Stimulated activated effector memory CD8-positive, alpha-beta T cell treated with anti-CD3 and anti-CD28 coated beads, Interleukin-12 subunit alpha, Interleukin-12 subunit beta, amount 100 ng/mL, for 72 hours (primary cell): Measurements from ENCODE around the gene IGLL5.

Source experiments
- ATAC-seq: fragments of 150-1000 bp; cut with Tn5 transposase; 2 replicates; pipeline ENCODE4 v1.10.0; 2021
- DNase-seq, 2 donors: peaks; one replicate each; pipeline ENCODE4 v3.0.0; 2021 to 2022; ENCODE audit warnings: low spot score in 2 of 2
- H3K27ac Mint-ChIP-seq: one replicate; pipeline ENCODE4 v1.8.0; 2022; ENCODE audit warnings: mild to moderate bottlenecking, mixed read lengths
- H3K36me3 Mint-ChIP-seq: one replicate; pipeline ENCODE4 v1.8.0; 2022; ENCODE audit warnings: mild to moderate bottlenecking, mixed read lengths
- H3K4me1 Mint-ChIP-seq: one replicate; pipeline ENCODE4 v1.8.0; 2022; ENCODE audit warnings: mixed read lengths
- H3K4me3 Mint-ChIP-seq: one replicate; pipeline ENCODE4 v1.8.0; 2022; ENCODE audit warnings: mild to moderate bottlenecking, mixed read lengths
- H3K9me3 Mint-ChIP-seq: one replicate; pipeline ENCODE4 v1.8.0; 2022; ENCODE audit warnings: mixed read lengths

Gene IGLL5

DNA sequence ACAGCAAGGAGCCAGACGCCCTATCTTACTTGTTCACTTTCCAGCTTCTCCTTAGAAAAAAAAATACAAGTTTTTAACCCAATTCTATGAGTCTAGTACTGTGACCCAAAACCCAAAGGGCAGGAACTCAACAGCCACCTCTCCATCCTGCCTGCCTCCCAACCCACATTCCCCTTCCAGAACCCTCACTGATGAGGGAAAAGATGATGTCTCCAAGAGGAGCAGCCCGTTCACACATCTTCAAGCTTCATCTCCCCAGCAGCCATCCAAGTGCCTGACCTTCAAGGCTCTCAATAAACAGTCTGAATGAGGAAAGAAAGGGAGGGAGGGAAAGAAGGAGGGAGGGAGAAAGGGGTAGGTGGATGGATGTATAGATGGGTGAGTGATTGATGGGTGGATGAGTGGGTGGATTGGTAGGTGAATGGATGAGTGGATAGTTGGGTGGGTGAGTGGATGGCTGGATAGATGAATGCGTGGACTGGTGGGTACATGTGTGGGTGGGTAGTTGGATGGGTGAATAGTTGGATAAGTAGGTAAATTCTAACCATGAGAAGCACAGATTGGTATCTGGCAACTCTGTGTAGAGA is 50.4 kb downstream of the IGLL5 start:
- peaks cover 26% of the 10 kb centered on the region for H3K4me1 Mint-ChIP-seq
- ATAC-seq (no peak), DNase-seq (no peak)
- H3K9me3 Mint-ChIP-seq = no peaks in the 10 kb centered on the region
- H3K4me3 Mint-ChIP-seq = no peak overlapping the region
- no peak overlapping the region for H3K27ac Mint-ChIP-seq
- H3K36me3 Mint-ChIP-seq = no peaks in the 10 kb centered on the region

DNA sequence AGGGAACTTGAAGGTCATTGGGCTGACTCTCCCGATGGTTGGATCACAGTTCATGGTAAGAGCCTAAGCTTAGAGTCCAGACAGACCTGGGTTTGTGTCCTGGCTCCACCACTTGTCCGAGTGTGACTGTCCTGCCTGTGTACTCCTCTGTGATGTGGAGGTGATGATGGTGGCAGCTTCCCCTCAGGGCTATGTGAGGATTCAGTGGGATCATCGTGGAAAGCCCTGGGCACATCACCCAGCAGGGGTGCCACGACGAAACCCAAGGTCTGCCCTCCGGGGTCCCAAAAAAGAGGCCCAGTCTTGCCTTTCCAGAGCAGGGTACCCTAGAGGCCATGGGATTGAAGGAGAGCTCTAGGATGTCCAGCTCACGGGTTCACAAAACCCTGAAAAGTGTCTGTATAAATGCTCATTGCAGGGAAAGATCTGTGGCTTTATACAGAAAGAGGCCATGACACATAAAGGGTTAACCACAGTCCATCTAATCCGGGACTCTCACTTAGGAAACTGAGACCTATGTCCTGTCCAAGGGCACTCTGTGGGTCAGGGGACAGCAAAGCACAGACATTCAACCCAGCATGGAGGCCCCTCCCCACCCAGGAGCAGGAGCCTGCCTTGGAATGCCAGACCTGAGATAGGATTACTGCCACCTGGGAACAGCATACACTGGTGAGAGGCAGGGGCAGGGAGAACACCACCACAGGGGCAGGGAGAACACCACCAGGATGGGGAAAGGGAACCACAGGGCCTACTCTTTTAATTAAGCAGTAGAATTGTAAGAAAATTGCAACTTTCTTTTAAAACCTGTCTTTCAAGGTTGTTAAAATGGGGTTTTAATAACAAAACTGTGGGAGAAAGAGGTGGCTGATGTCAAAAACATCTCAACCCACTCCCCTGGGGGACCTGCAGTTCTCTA is 51.3 kb downstream of the IGLL5 start:
- DNase-seq = no peak
- Mint-ChIP-seq H3K4me1 (peaks cover 22% of the 10 kb centered on the region), H3K9me3 (no peaks in the 10 kb centered on the region), H3K27ac (peak overlapping the region; percentile 24), H3K4me3 (no peak overlapping the region), H3K36me3 (no peaks in the 10 kb centered on the region)
- no peak for ATAC-seq

DNA sequence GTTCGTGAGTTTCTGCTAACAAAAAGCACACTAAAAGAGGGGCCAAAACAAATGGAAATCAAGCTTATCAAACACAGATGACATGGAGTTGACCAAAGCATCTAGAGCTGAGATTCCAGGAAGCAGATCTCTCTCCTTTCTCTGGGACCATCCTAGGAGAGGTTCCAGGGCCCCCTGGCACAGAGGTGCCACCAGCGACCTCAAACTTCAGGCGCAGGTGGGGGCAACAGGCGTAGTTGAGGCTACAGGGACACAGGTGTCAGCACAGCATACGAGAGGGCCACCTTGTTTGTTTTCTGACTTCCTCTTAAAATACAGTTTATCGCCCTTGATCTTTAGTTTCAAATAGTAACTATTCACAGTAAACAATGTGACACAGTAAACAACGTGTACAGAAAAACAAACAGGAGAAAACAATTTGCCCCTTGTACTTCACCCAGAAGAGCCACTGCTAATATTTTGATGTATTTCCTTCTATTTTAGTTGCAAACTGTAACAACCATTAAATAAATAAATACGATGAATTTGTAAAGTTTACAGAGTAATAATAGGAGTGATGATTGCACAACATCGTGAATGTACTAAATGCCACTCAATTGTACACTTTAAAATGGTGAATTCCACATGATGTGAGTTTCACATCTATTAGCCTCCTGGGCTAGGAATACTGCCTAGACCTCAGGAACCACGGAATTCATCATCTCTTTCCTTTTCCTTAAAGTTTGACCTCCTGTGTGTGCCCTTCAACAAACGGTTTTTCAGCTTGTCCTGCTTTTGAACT is 52.2 kb downstream of the IGLL5 start:
- no peaks in the 10 kb centered on the region for H3K9me3 Mint-ChIP-seq
- ATAC-seq (no peak), DNase-seq (no peak)
- peaks cover 22% of the 10 kb centered on the region for H3K4me1 Mint-ChIP-seq
- H3K4me3 Mint-ChIP-seq = no peak overlapping the region
- H3K36me3 Mint-ChIP-seq = no peaks in the 10 kb centered on the region
- H3K27ac Mint-ChIP-seq = no peak overlapping the region

DNA sequence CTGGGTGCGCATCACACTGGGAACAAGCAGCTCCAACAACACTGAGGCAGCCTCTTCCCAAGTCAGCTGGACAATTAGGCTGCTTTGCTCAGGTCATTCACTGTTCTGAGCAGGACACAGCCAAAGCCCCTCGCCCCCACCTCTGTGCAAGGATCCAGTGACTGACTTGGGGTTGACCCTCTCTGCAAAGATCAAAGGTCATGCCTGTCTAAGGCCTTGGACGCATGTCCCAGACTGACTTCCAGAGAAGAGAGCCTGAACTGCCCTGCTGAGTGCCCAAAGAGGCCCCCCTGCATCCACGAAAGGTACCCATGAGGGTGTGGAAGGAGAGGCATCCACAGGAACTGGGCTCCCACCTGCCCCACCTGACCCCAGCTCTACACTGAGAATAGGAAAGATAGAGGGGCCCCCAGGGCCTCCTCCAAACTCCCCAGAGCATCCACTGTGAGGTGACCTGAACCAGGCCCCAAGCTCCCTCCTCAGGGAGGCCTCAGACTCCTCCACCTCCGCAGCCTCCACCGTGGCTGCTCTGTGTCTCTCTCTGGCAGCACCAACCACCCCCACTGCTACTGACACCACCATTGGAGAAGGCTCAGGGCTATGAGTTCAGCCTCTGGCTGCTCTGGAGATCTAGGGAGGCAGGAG is 53.5 kb downstream of the IGLL5 start:
- H3K36me3 Mint-ChIP-seq = no peaks in the 10 kb centered on the region
- no peak overlapping the region for H3K27ac Mint-ChIP-seq
- no peak for ATAC-seq
- H3K9me3 Mint-ChIP-seq = no peaks in the 10 kb centered on the region
- H3K4me3 Mint-ChIP-seq = no peak overlapping the region
- DNase-seq = no peak
- H3K4me1 Mint-ChIP-seq = peaks cover 14% of the 10 kb centered on the region

DNA sequence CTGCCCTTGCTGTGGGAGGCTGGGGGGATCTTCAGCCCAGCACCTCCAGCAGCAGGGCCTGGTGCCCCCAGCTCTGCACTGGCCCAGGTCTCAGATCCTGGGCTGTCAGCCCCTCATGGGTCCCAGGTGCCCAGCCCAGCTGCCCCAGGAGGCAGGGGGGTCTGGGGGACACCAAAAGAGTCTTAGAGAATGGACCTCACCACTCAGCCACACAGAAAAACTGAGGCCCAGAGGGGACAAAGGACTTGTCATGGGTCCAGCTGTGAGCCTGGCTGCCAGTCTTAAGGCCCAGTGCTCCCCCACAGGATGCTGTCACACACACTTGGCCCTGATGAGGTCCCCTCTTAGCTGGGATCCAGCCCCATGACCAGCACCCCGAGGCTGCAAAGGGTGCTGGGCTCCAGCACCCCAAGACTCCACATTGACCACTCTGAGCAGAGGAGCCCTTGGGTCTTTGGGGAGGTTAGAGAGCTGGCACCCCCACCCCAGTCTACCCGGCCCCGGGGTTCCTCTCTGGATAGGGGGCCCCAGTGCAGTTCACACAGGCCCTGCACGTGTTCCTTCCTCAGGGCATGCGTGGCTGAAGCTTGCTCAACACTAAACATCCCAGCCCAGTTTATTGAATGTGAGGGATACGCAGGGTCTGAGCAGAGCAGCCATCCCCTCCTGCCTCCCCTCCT is 54.4 kb downstream of the IGLL5 start:
- peak in 1 of 2 donors; percentile 48 for DNase-seq
- no peaks in the 10 kb centered on the region for H3K36me3 Mint-ChIP-seq
- no peak overlapping the region for H3K27ac Mint-ChIP-seq
- H3K9me3 Mint-ChIP-seq = no peaks in the 10 kb centered on the region
- H3K4me3 Mint-ChIP-seq = no peak overlapping the region
- peaks cover 14% of the 10 kb centered on the region for H3K4me1 Mint-ChIP-seq
- ATAC-seq = no peak

DNA sequence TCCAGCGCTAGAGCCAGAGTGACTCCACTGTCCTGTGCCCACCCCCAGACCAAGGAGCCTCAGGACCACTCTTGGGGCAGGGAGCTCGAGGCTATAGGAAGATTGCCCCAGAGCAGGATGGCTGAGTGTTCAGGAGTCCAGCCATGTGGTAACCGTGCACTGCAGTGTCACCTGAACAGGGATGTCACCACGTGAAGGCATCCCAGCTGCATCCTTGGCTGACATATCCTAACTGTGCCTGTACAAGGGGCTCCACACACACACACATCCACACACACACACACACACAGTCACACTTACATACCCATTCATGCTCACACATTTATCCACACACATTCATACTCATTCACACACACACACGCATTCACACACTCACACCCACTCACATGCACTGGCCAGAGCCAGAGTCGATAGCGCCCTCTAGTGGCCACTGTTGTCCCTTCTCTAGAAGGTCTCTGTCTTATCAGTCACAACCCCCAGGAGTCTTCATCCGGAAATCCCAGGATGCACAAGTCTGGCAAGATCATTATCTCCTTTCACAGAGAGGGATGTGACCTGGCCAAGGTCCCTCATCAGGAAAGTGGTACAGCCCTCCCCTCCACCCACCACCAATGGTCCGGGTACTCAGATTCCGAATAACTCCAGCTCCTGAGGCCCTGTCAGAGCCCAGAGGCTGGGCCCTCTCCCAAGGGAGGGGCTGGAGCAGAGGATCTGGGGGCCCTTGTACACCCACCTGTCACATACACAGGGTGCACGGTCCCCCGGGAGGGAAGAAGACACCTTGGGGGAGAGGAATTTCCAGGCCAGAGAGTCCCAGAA is 55.1 kb downstream of the IGLL5 start:
- no peaks in the 10 kb centered on the region for H3K36me3 Mint-ChIP-seq
- peak; percentile 82 for ATAC-seq
- no peaks in the 10 kb centered on the region for H3K9me3 Mint-ChIP-seq
- no peak overlapping the region for H3K27ac Mint-ChIP-seq
- H3K4me1 Mint-ChIP-seq = peaks cover 14% of the 10 kb centered on the region
- DNase-seq = peak; percentile 68 to 86
- H3K4me3 Mint-ChIP-seq = no peak overlapping the region

DNA sequence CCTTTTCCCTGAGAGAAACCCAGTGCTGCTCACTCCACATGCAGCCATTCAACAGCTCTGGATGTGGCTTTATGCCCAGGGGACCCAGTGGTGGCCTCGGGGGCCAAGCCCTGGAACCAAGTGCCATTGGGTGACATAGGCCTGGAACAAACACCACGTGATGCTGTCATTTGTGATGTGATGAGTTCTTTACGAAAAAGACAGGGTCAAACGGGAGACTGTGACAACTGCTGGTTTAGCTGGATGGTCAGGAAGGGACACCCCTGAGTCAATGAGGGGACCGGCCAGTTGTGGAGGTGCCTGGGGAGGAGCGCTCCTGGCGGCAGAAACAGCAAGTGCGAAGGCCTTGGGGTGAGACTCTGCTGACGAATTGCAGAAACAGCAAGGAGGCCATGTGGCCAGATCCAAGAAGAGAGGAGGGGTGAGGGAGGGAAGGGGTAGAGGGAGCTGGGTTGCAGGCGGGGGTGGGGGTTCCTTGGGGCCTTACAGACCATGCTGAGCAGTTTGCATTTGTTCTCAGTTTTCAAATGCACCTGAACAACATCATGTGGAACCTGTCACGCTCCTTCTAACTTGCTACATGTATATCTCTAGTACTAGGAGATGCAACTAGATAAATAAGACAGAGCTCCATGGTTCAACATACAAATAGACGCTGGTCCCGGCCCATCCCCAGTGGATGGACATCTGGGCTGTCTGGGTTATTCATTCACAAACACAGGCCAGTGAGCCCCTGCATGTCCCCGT is 56.1 kb downstream of the IGLL5 start:
- DNase-seq (peak in 1 of 2 donors; percentile 45), ATAC-seq (no peak)
- Mint-ChIP-seq H3K4me1 (peaks cover 13% of the 10 kb centered on the region), H3K4me3 (no peak overlapping the region), H3K9me3 (no peaks in the 10 kb centered on the region), H3K27ac (no peak overlapping the region), H3K36me3 (no peaks in the 10 kb centered on the region)

DNA sequence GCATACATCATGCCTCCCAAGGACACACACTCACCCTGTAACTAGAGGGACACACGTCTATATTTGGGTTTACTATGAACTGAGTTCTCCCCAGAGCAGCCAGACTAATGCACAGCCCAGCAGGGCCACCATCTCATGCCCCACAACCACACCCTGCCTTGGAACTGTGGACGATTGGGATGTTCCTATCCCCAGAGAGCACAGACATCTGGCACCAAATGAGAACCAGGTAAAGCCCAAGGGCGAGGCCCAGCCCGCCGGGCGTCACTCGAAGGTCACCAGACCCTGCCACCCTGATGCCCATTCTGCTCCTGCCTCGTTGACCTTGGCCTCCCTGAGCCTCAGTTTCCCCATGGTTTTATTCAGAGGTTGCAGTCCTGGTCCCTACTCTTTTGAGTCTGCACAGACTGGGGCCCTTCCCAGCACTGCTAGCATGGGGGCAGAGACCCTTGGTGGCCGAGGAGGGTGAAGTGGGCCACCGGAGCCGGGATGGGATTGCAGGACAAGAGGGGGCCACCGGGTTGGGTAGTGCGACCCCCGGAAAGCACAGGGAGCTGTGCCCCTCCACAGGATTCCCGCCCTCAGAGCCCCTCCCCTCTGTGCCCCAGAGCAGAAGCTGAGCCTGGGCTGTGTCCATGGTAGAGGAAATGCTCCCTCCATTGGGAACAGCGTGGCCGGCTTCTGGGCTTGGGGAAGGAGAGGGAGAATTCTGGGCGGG is 56.8 kb downstream of the IGLL5 start:
- ATAC-seq (no peak), DNase-seq (peak in 1 of 2 donors; percentile 43)
- peaks cover 7% of the 10 kb centered on the region for H3K4me1 Mint-ChIP-seq
- no peak overlapping the region for H3K4me3 Mint-ChIP-seq
- H3K9me3 Mint-ChIP-seq = no peaks in the 10 kb centered on the region
- H3K36me3 Mint-ChIP-seq = no peaks in the 10 kb centered on the region
- no peak overlapping the region for H3K27ac Mint-ChIP-seq

DNA sequence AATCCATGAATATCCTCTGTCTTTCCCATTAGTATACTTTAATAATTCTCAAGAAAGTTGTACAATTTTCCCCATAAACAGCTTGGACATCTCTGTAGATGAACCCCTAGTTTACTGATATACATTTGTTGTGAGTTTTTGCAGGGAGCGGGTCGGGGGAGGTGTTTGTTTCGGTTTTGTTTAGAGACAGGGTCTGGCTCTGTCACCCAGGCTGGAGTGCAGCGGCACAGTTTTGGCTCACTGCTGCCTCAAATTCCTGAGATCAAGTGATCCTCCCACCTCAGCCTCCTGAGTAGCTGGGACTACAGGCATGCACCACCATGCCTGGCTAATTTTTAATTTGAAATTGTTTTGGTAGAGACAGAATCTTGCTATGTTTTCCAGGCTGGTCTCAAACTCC is 57.6 kb downstream of the IGLL5 start:
- DNase-seq = no peak
- peaks cover 7% of the 10 kb centered on the region for H3K4me1 Mint-ChIP-seq
- no peak overlapping the region for H3K27ac Mint-ChIP-seq
- H3K9me3 Mint-ChIP-seq = no peaks in the 10 kb centered on the region
- no peak for ATAC-seq
- H3K4me3 Mint-ChIP-seq = no peak overlapping the region
- H3K36me3 Mint-ChIP-seq = no peaks in the 10 kb centered on the region
